GM21381 (cell line): ENCODE measurements around the gene FTSJ3.
"Not testable (repeated sequence)": the region's sequence is repeated elsewhere in the genome, so short reads cannot be mapped to it uniquely, and the experiment has no call there.

Source experiments
- ATAC-seq: cut with Tn5 transposase; IDR thresholded peaks from one replicate; pipeline ENCODE4 v1.9.1; 2021; ENCODE audit warnings: mild to moderate bottlenecking, moderate library complexity; ENCODE audit not compliant: unreplicated experiment

The FTSJ3 gene

DNA sequence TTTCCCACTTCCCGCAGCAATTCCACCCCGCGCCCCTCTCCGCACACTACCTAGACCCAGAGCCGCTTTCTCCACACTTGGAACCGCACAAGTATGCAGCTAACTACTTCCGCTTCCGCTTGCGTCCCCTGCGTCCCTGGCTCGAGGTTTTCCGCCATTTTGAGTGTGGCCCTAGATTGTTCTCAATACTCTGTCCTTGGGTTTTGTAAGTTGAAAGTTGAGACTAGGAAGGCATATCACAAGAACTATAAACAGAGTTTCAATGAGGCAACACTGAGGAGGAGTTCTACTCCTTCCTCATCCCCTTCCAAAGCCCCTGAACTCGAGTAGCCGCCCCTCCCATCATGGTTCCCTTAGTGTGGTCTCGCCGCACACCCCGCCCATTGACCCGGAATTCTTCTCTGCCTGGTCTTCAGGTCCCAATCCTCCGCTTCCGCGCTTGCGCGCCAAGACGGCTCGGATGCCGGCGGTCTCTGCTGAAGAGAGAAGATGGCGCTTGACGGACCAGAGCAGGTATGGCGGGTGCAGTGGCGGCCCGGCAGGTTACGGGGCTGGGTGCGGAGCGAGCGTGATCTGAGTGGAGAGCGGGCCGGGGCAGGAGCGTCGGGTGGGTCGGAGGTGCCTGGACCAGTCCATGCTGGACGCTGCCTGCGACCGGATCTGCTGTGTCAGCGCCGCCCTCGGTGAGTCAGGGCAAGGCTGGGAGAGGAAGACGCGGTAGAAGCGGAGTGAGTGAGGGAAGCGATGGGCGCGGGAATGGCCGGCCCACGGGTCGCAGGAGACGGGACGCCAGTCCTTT is at the start of gene FTSJ3, which contains the start of gene PSMC5:
Gene FTSJ3 (minus strand): TSS at position 662 of the 799 bp plus-strand sequence. CDS start 761 bp downstream, outside the sequence.
Gene PSMC5 (plus strand): TSS at position 430 of the 799 bp plus-strand sequence. CDS start 60 bp downstream, at position 490.
- ATAC-seq, result peak; percentile 87

- ATAC-seq, result not testable (repeated sequence)
Measured at GRCh38 chr17:63874693-63875092, 47.2 kb upstream of the FTSJ3 start.

- ATAC-seq, result not testable (repeated sequence)
Measured at GRCh38 chr17:63874061-63874626, 46.7 kb upstream of the FTSJ3 start.

GRCh38 chr17:63873577-63873976 is 46.1 kb upstream of the FTSJ3 start, which contains the start of gene CSH2:
CSH2 (minus strand) TSS chr17:63873677; CDS start chr17:63873614, 63 bp downstream.
- ATAC-seq, result not testable (repeated sequence)

- ATAC-seq, result not testable (repeated sequence)
Measured at GRCh38 chr17:63871646-63872365, 44.3 kb upstream of the FTSJ3 start.

DNA sequence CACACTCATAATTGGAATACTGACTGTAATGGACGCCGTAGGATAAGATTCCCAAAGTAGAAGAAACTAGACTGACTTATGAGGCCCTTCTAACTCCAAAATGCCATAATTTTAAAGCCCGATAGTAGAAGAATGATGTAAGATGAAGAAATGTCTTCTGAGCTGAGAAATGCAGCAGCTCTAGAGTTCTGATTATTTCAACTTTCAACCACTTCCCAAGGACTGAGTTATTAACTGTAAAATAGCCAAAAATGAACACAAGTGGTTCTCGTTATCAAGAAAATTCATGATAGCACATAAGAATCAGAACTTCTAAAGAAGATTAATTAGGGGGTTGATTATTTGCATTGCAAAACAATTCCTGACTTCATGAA is 42.8 kb upstream of the FTSJ3 start:
- not testable (repeated sequence) for ATAC-seq

GRCh38 chr17:63869491-63870291 is 42.2 kb upstream of the FTSJ3 start:
- not testable (repeated sequence) for ATAC-seq

DNA sequence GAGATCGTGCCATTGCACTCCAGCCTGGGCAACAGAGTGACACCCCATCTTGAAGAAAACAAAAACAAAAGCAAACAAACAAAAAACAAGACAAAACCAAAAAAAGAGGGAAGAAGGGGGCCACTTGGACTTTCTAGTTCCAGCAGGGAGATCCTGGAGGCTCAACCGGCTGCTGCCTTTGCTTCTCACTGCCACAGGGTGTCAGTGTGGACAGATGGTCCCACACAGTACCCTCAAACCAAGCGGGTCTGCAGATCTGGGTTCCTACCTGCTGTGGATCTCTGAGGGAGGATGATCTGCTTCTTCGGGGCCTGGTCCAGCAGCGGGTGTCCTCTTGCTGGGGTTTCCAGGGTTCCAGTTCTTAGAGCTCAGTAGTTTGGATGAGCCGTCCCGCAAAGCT is 39.2 kb upstream of the FTSJ3 start:
- ATAC-seq, result not testable (repeated sequence)

GRCh38 chr17:63859257-63859656 is 31.8 kb upstream of the FTSJ3 start:
- no peak for ATAC-seq

- not testable (repeated sequence) for ATAC-seq
Measured at GRCh38 chr17:63856425-63856824, 29.0 kb upstream of the FTSJ3 start.

GRCh38 chr17:63855185-63855584 is 27.7 kb upstream of the FTSJ3 start:
- no peak for ATAC-seq

GRCh38 chr17:63854709-63855108 is 27.2 kb upstream of the FTSJ3 start:
- ATAC-seq, result no peak

DNA sequence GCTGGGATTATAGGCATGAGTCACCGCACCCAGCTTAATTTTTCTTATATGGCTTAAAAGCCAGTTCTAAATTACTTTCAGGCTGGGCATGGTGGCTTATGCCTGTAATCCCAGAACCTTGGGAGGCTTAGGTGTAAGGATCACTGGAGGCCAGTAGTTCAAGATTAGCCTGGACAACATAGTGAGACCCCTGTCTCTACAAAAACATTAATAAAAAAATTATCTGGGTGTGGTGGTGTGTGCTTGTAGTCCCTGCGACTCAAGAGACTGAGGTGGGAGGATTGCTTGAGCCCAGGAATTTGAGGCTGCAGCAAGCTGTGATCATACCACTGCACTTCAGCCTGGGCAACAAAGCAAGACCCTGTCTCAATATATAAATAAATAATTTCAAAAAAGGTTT is 25.8 kb upstream of the FTSJ3 start:
- ATAC-seq, result no peak

- ATAC-seq, result no peak
Measured at GRCh38 chr17:63850401-63850800, 22.9 kb upstream of the FTSJ3 start.

DNA sequence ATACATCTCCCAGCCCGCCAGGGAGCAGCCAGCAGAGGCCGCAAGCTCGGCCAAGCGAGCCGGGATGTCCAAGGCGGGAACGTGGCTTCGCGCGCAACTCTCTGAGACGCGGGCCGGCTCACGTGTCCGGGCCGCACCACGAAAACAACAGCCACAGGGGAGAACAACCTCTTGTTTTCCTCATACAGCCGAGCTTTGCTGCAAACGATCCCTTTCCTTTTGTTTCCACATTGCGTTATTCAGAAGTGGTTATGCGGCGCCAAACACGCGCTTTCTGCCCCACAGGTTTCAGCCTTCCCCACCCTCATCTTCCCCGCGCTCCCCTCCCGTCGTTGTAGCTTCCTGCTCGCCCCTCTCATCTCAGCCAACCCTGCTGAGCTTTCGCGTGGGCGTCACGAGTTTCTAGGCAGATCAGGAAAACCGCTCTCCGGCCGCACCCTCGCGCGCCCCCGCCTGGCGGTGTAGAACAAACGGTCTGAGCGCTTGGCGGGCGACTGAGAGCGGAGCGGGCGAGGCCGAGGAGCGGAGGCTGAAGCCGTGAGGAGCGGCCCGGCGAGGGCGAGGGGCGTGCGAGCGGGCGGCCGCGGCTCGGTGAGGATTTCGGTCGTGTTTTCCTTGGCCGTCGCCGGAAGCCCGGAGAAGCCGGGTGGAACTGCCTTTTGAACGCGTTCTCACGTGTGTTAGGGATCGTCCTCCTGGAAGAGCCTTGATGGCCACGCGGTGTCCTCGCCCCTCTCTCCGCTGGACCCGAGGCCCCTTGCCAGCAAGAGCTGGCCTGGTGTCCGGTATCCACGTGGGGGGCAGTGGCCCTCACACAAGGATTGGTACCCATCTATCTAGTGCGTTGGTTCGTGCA is 21.6 kb upstream of the FTSJ3 start:
- ATAC-seq, result peak; percentile 89

DNA sequence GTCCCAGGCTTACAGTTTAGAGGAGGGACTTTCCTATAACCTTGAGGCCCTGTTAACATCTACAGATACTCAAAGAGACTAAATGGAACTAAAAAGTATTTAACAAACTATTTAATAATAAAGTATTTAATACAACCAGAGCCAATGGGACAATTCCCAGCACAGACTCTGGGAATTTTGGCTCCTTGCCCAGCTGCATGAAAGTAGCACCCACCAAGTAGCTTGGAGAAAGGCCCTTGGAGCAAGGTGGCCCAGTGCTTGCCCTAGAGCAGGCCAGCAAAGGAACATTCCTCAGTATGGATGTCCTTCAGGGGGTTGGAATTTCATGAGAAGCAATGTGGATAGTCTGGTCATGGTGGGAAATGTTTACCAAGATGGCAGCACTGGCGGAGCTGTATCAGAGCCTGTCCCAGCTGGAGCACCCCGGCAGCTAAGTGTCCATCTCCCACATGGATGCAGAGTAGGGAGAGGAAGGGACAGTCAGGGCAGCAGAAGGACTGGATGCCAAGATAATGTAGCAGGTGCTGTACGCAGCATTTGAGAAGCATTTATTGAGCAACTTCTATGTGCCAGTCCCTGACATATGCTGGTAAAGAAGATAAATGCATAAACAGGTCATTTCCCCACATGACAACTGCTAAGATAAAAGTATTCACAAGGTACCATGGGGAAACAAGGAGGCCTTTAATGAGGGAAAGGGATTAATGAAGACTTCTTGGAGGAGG is 20.2 kb upstream of the FTSJ3 start:
- ATAC-seq, result no peak

DNA sequence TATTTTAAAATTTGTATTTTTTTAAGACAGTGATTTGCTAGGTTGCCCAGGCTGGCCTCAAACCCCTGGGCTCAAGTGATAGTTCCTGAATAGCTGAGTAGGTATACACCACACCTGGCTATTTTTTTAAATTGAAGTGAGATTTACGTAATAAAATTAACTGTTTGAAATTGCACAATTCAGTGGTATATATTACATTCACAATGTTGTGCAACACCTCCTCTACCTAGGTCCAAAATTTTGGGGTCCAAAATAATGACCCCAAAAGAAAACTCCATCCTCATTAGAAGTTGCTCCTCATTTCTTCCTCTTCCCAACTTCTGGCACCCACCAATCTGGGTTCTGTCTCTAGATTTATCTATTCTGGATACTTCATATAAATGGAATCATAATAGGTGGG is 18.0 kb upstream of the FTSJ3 start:
- no peak for ATAC-seq

GRCh38 chr17:63843910-63844677 is 16.6 kb upstream of the FTSJ3 start:
- no peak for ATAC-seq
